ENCODE results near the gene NDUFA11.
"Not testable (repeated sequence)": the region's sequence is repeated elsewhere in the genome, so short reads cannot be mapped to it uniquely, and the experiment has no call there.

The NDUFA11 gene

DNA sequence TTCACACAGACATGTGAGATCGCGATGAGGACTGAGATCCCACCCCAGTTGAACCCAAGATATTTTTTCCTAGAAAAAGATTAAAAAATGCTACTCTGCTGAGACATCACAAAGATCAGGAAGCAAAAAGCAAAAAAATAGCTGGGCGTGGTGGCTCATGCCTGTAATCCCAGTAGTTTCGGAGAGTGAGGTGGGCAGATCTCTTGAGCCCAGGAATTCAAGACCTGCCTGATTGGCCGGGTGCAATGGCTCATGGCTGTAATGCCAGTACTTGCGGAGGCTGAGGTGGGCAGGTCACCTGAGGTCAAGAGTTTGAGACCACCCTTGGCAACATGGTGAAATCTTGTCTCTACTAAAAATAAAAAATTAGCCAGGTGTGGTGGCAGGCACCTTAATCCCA lies 53.4 kb downstream of the NDUFA11 start:
- Mint-ChIP-seq H3K4me1 (no peaks in the 10 kb centered on the region), H3K27ac (no peak overlapping the region), H3K9me3 (no peaks in the 10 kb centered on the region), H3K4me3 (no peak overlapping the region), H3K27me3 (no peaks in the 10 kb centered on the region), H3K36me3 (ENCODE audit: low read depth) (no peaks in the 10 kb centered on the region)
- DNase-seq (no peak), ATAC-seq (no peak)

DNA sequence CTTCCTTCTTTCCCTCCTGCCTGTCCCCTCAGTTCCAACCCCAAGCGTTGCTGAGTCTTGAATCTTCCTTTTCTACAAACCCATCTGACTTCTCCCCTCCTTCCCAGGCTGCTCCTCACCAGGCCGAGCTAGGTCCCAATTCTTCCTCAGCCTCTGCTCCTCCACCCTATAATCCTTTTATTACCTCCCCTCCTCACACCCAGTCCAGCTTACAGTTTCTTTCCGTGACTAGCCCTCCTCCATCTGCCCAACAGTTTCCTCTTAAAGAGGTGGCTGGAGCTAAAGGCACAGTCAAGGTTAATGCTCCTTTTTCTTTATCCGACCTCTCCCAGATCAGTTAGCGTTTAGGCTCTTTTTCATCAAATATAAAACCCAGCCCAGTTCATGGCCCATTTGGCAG lies 55.0 kb downstream of the NDUFA11 start:
- not testable (repeated sequence) for H3K27me3 Mint-ChIP-seq; DNase-seq; ATAC-seq; H3K4me3 Mint-ChIP-seq; H3K27ac Mint-ChIP-seq; H3K36me3 Mint-ChIP-seq (ENCODE audit: low read depth); H3K4me1 Mint-ChIP-seq; H3K9me3 Mint-ChIP-seq

DNA sequence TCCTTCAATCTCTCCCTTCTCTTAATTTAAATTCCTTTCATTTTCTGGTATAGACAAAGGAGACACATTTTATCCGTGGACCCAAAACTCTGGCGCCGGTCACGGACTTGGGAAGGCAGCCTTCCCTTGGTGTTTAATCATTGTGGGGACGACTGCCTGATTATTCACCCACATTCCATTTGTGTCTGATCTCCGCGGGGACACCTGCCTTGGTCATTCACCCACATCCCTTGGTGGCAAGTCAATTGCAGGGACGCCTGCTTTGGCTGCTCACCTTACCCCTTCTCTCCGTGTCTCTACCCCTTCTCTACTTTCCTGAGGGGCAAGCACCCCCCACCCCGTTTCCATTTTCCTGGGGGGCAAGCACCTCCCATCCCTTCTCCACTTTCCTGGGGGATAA lies 55.7 kb downstream of the NDUFA11 start:
- H3K27ac Mint-ChIP-seq; ATAC-seq; H3K36me3 Mint-ChIP-seq (ENCODE audit: low read depth); H3K9me3 Mint-ChIP-seq; H3K4me1 Mint-ChIP-seq; H3K4me3 Mint-ChIP-seq; H3K27me3 Mint-ChIP-seq; DNase-seq: not testable (repeated sequence)

Data from activated naive CD8-positive, alpha-beta T cell treated with anti-CD3 and anti-CD28 coated beads, Interleukin-2, amount 50 U/mL, for 24 hours (primary cell).